ENCODE data around the gene HSF4.

The HSF4 gene

GRCh38 chr16:67187175-67187890, 22.8 kb downstream of the HSF4 start:
- peak; percentile 73 for DNase-seq

- no peak for DNase-seq
These were observed 23.8 kb downstream of the HSF4 start for GRCh38 chr16:67188323-67188722.

- no peak for DNase-seq
These were observed 24.3 kb downstream of the HSF4 start for GRCh38 chr16:67188798-67189197.

GRCh38 chr16:67190041-67190440, 25.5 kb downstream of the HSF4 start, which contains the start of gene EXOC3L1:
EXOC3L1 (minus strand) TSS chr16:67190136; CDS start chr16:67189676, 460 bp downstream.
- no peak for DNase-seq

GRCh38 chr16:67190448-67191399, 26.2 kb downstream of the HSF4 start:
- no peak for DNase-seq

- DNase-seq = no peak
These were observed 27.0 kb downstream of the HSF4 start for GRCh38 chr16:67191411-67191994.

- DNase-seq = peak; percentile 87
These were observed 27.6 kb downstream of the HSF4 start, which contains the start of gene E2F4 for GRCh38 chr16:67191995-67192681. E2F4 (plus strand) TSS chr16:67192155; CDS start chr16:67192228, 73 bp downstream.

- DNase-seq = no peak
These were observed 28.3 kb downstream of the HSF4 start for GRCh38 chr16:67192781-67193361.

- DNase-seq = no peak
These were observed 29.0 kb downstream of the HSF4 start for GRCh38 chr16:67193536-67193935.

GRCh38 chr16:67194260-67194659, 29.7 kb downstream of the HSF4 start:
- no peak for DNase-seq

- no peak for DNase-seq
These were observed 31.1 kb downstream of the HSF4 start for GRCh38 chr16:67195676-67196075.

GRCh38 chr16:67196881-67197280, 32.3 kb downstream of the HSF4 start:
- no peak for DNase-seq

GRCh38 chr16:67197704-67198103, 33.2 kb downstream of the HSF4 start:
- DNase-seq = no peak

- DNase-seq = no peak
These were observed 33.7 kb downstream of the HSF4 start for GRCh38 chr16:67198238-67198734.

- no peak for DNase-seq
These were observed 34.7 kb downstream of the HSF4 start, which contains the start of gene ELMO3 for GRCh38 chr16:67199011-67199807. ELMO3 (plus strand) TSS chr16:67199131; CDS start chr16:67199327, 196 bp downstream.

- DNase-seq = no peak
These were observed 35.3 kb downstream of the HSF4 start for GRCh38 chr16:67199808-67200198.

GRCh38 chr16:67200491-67200890, 35.9 kb downstream of the HSF4 start:
- DNase-seq = no peak

GRCh38 chr16:67201411-67202345, 37.1 kb downstream of the HSF4 start:
- DNase-seq = no peak

GRCh38 chr16:67202426-67202825, 37.9 kb downstream of the HSF4 start:
- DNase-seq = no peak

GRCh38 chr16:67202956-67203493, 38.5 kb downstream of the HSF4 start:
- DNase-seq = no peak

Data from COR-L47 (cell line).